Activated effector memory CD4-positive, alpha-beta T cell treated with anti-CD3 and anti-CD28 coated beads, Interleukin-2, amount 50 U/mL, for 16 hours (primary cell): ENCODE measurements around the gene ZNF654.
A peak's percentile ranks its signal among the peaks of the same experiment; 100 is the strongest.
"Not testable (repeated sequence)": the region's sequence is repeated elsewhere in the genome, so short reads cannot be mapped to it uniquely, and the experiment has no call there.

Experiments
- DNase-seq: peaks from one replicate; pipeline ENCODE4 v3.0.0-alpha.2; 2020

The ZNF654 gene

GRCh38 chr3:88058581-88059379, at the start of gene ZNF654, which contains the start of gene CGGBP1:
TSS of gene ZNF654 (plus strand) at chr3:88059255. CDS start at chr3:88059320, 65 bp downstream.
TSS of gene CGGBP1 (minus strand) at chr3:88059005. CDS start at chr3:88055976, 3,029 bp downstream.
- DNase-seq = peak; percentile 100

GRCh38 chr3:88010810-88011209, 48.2 kb upstream of the ZNF654 start:
- DNase-seq = no peak

GRCh38 chr3:88013592-88013991, 45.5 kb upstream of the ZNF654 start:
- DNase-seq = no peak

GRCh38 chr3:88015656-88016055, 43.4 kb upstream of the ZNF654 start:
- not testable (repeated sequence) for DNase-seq

- DNase-seq = no peak
These were observed 40.0 kb upstream of the ZNF654 start for GRCh38 chr3:88019024-88019423.

- no peak for DNase-seq
These were observed 34.0 kb upstream of the ZNF654 start for GRCh38 chr3:88025001-88025552.

- DNase-seq = no peak
These were observed 30.2 kb upstream of the ZNF654 start for GRCh38 chr3:88028876-88029275.

- no peak for DNase-seq
These were observed 28.8 kb upstream of the ZNF654 start for GRCh38 chr3:88030210-88030609.

GRCh38 chr3:88031642-88032077, 27.4 kb upstream of the ZNF654 start:
- DNase-seq = peak; percentile 66

- no peak for DNase-seq
These were observed 26.8 kb upstream of the ZNF654 start for GRCh38 chr3:88032245-88032644.

GRCh38 chr3:88033079-88033478, 26.0 kb upstream of the ZNF654 start:
- DNase-seq = no peak

GRCh38 chr3:88033808-88034207, 25.2 kb upstream of the ZNF654 start:
- no peak for DNase-seq

- no peak for DNase-seq
These were observed 24.4 kb upstream of the ZNF654 start for GRCh38 chr3:88034491-88035275.

- DNase-seq = no peak
These were observed 22.8 kb upstream of the ZNF654 start for GRCh38 chr3:88036221-88036620.

- no peak for DNase-seq
These were observed 20.5 kb upstream of the ZNF654 start for GRCh38 chr3:88038566-88038965.

GRCh38 chr3:88040529-88040928, 18.5 kb upstream of the ZNF654 start:
- no peak for DNase-seq

GRCh38 chr3:88041005-88041404, 18.1 kb upstream of the ZNF654 start:
- no peak for DNase-seq

- no peak for DNase-seq
These were observed 14.6 kb upstream of the ZNF654 start for GRCh38 chr3:88044411-88044810.

GRCh38 chr3:88046766-88047165, 12.3 kb upstream of the ZNF654 start:
- no peak for DNase-seq

- peak; percentile 65 for DNase-seq
These were observed 1.3 kb upstream of the ZNF654 start for GRCh38 chr3:88057630-88058305.

- DNase-seq = no peak
These were observed 812 bp upstream of the ZNF654 start for GRCh38 chr3:88058306-88058580.

- peak; percentile 66 for DNase-seq
These were observed 520 bp downstream of the ZNF654 start for GRCh38 chr3:88059380-88060170.
